ENCODE data around the gene WFDC5. TPM values are rescaled to one million over a fixed set of nuclear protein-coding genes. Genes with fewer than 3 reads are reported as not detected.
A peak's percentile ranks its signal among the peaks of the same experiment; 100 is the strongest.

WFDC5 gene
- total and polyA plus RNA-seq, 7 donors: 0.39 TPM; not detected in 6

GRCh38 chr20:45087814-45088213 lies 27.2 kb downstream of the WFDC5 start:
- 83 to 93% methylated on average over 1 of the region's 1 CpG for WGBS, 2 donors
- intact Hi-C loops (cut with DNase I): no loop called here
- H3K27ac ChIP-seq: peak overlapping the region in 1 of 4 donors; percentile 3
- TF ChIP-seq POLR2A (IDR thresholded peaks at IDR 0.05) (no peak), POLR2AphosphoS5 (IDR thresholded peaks at IDR 0.05) (no peak), EP300 (IDR thresholded peaks at IDR 0.05) (no peak), CTCF (IDR thresholded peaks at IDR 0.05) (no peak)
- no peaks in the 10 kb centered on the region for H3K9me3 ChIP-seq
- no peaks in the 10 kb centered on the region for H3K36me3 ChIP-seq
- H3K27me3 ChIP-seq: no peaks in the 10 kb centered on the region
- no peak for DNase-seq
- peaks cover 0 to 11% (median 7%) of the 10 kb centered on the region in 4 donors for H3K4me1 ChIP-seq
- H3K4me3 ChIP-seq: no peak overlapping the region

- Histone ChIP-seq H3K4me3 (no peak overlapping the region), H3K4me1 (peaks cover 0 to 11% (median 7%) of the 10 kb centered on the region in 4 donors), H3K9me3 (peaks cover 0 to 4% (median 3%) of the 10 kb centered on the region in 4 donors), H3K27me3 (no peaks in the 10 kb centered on the region), H3K27ac (no peak overlapping the region), H3K36me3 (peaks cover 0 to under 1% (median 0%) of the 10 kb centered on the region in 4 donors)
- WGBS, 2 donors: 79 to 93% methylated on average over 3 of the region's 3 CpGs
- intact Hi-C loops (cut with DNase I): no loop called here
- TF ChIP-seq EP300 (IDR thresholded peaks at IDR 0.05) (no peak), CTCF (IDR thresholded peaks at IDR 0.05) (no peak), POLR2A (IDR thresholded peaks at IDR 0.05) (no peak)
- DNase-seq: no peak
Measured at GRCh38 chr20:45087097-45087790, 27.7 kb downstream of the WFDC5 start.

DNA sequence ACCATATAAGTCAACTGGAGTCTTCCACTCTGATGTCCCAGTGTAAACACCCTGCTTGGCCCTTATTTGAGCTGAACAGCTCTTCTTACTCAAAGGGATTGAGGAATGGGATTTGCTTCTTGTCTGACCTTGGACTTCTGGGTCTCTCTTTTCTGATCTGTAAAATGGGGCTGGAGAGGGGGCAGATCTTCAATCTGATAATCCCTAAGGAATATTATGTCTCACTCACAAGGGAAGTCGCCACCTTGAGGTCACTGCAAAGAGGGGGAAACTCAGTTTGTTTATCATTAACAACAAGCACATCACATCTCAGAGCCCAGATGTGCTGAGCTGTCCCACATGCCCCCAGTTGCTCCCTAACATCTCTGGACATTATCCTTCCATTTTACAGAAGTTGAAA lies 29.1 kb downstream of the WFDC5 start:
- DNase-seq: no peak
- TF ChIP-seq EP300 (IDR thresholded peaks at IDR 0.05) (no peak), POLR2AphosphoS5 (IDR thresholded peaks at IDR 0.05) (no peak)
- WGBS, 2 donors: 94% methylated on average over 1 of the region's 1 CpG
- Histone ChIP-seq H3K9me3 (peaks cover 0 to 5% (median 3%) of the 10 kb centered on the region in 4 donors), H3K27ac (no peak overlapping the region), H3K4me1 (peaks cover 0 to 11% (median 7%) of the 10 kb centered on the region in 4 donors), H3K4me3 (no peak overlapping the region), H3K36me3 (peaks cover 0 to 14% (median 1%) of the 10 kb centered on the region in 4 donors), H3K27me3 (no peaks in the 10 kb centered on the region)
- intact Hi-C loops (cut with DNase I): no loop called here

DNA sequence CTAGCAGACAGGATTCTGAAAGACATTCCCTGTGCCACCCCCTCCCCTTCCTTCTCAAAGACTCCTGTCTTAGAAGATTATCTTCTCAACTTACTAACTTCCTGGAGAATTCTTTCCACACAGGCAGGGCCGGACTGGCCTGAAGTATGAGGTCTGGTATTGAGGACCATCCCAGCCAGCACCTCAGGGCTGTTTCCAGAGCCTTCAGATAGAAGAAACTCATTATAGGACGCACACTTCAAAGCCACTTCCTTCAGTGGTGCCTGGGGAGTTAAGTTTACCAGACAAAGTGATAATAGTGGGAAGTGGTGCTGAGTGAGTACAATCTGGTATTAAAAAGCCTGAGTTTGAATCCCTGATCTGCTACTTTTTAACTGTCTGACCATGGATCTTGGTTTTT lies 29.7 kb downstream of the WFDC5 start:
- Histone ChIP-seq H3K27ac (no peak overlapping the region), H3K27me3 (no peaks in the 10 kb centered on the region), H3K9me3 (peaks cover 0 to 5% (median 3%) of the 10 kb centered on the region in 4 donors), H3K36me3 (peaks cover 0 to 20% (median 4%) of the 10 kb centered on the region in 4 donors), H3K4me1 (peaks cover 0 to 11% (median 7%) of the 10 kb centered on the region in 4 donors), H3K4me3 (no peak overlapping the region)
- intact Hi-C loops (cut with DNase I): no loop called here
- no peak for DNase-seq
- WGBS, 2 donors: 72 to 92% methylated on average over 2 of the region's 2 CpGs
- TF ChIP-seq POLR2A (IDR thresholded peaks at IDR 0.05) (no peak), CTCF (IDR thresholded peaks at IDR 0.05) (no peak), POLR2AphosphoS5 (IDR thresholded peaks at IDR 0.05) (no peak), EP300 (IDR thresholded peaks at IDR 0.05) (no peak)

- no peak for DNase-seq
- WGBS, 2 donors: 93 to 94% methylated on average over 1 of the region's 1 CpG
- H3K27ac ChIP-seq: no peak overlapping the region
- H3K4me3 ChIP-seq: no peak overlapping the region
- peaks cover 0 to 5% (median 3%) of the 10 kb centered on the region in 4 donors for H3K9me3 ChIP-seq
- H3K4me1 ChIP-seq: peaks cover 0 to 9% (median 5%) of the 10 kb centered on the region in 4 donors
- H3K36me3 ChIP-seq: peaks cover 0 to 33% (median 4%) of the 10 kb centered on the region in 4 donors
- no peak for TF ChIP-seq EP300 (IDR thresholded peaks at IDR 0.05)
- TF ChIP-seq POLR2AphosphoS5 (IDR thresholded peaks at IDR 0.05): no peak
- no peaks in the 10 kb centered on the region for H3K27me3 ChIP-seq
- intact Hi-C loops (cut with DNase I): no loop called here
Measured at GRCh38 chr20:45083127-45083526, 31.8 kb downstream of the WFDC5 start.

Measured in sigmoid colon (tissue), 7 donors.